HEK293 (cell line): ENCODE data around the gene KHSRP.

ENCODE experiments used
- CTCF ChIA-PET: fragments of 350-600 bp; formaldehyde crosslinking; extraction: SDS; loops from one replicate; lab custom pipeline; 2021; ENCODE audit warnings: antibody characterized with exemption; lab: Yijun Ruan, JAX
- POLR2A ChIA-PET: fragments of 300-600 bp; formaldehyde crosslinking; extraction: SDS; loops from one replicate; lab custom pipeline; 2020; ENCODE audit warnings: antibody characterized with exemption, inconsistent platforms; lab: Yijun Ruan, JAX
- H3K27ac ChIP-seq: fragments of 200-500 bp; sonication (Bioruptor generic); 2 replicates; pipeline ENCODE4 v1.5.1; 2014; ENCODE audit warnings: low read depth, low read length, control low read depth, inconsistent platforms; ENCODE audit errors: extremely low read depth
- H3K36me3 ChIP-seq, 2 experiments: fragments of 200-500 bp in 1 of 2; sonication (Bioruptor generic) in 1 of 2; 1 replicate in 1 of 2; 2 replicates in 1 of 2; pipeline ENCODE4 v1.5.1; 2014 to 2017; ENCODE audit warnings: inconsistent platforms in 2 of 2, low read length in 2 of 2; ENCODE audit not compliant: control insufficient read depth in 2 of 2, insufficient read depth in 1 of 2
- H3K4me1 ChIP-seq: fragments of 200-500 bp; sonication (Bioruptor generic); 2 replicates; pipeline ENCODE4 v1.5.1; 2014; ENCODE audit warnings: mild to moderate bottlenecking, low read length, inconsistent platforms; ENCODE audit not compliant: control insufficient read depth, insufficient read depth
- H3K4me3 ChIP-seq: 2 replicates; pipeline ENCODE4 v1.5.1; 2011; ENCODE audit warnings: low read depth, mild to moderate bottlenecking, control low read depth, low read length, moderate library complexity
- H3K9me3 ChIP-seq: fragments of 200-500 bp; sonication (Bioruptor generic); 2 replicates; pipeline ENCODE4 v1.5.1; 2014; ENCODE audit warnings: low read depth, low read length, inconsistent platforms; ENCODE audit not compliant: control insufficient read depth, insufficient read depth
- EGR2 ChIP-seq: fragments of 450-650 bp; formaldehyde crosslinking; IDR thresholded peaks from 2 replicates; pipeline ENCODE4 v1.5.1; 2016; ENCODE audit warnings: low read depth, missing biosample characterization, missing genetic modification characterization
- GFI1B ChIP-seq: fragments of 450-650 bp; formaldehyde crosslinking; IDR thresholded peaks from 2 replicates; pipeline ENCODE4 v1.5.1; 2016; ENCODE audit warnings: missing biosample characterization, missing genetic modification characterization
- GLI4 ChIP-seq: fragments of 450-650 bp; formaldehyde crosslinking; IDR thresholded peaks from 2 replicates; pipeline ENCODE4 v1.5.1; 2016; ENCODE audit warnings: missing biosample characterization, missing genetic modification characterization
- KLF8 ChIP-seq: fragments of 450-650 bp; formaldehyde crosslinking; IDR thresholded peaks from 2 replicates; pipeline ENCODE4 v1.5.1; 2016; ENCODE audit warnings: missing biosample characterization, missing genetic modification characterization
- MYNN ChIP-seq: fragments of 450-650 bp; formaldehyde crosslinking; IDR thresholded peaks from 2 replicates; pipeline ENCODE4 v1.5.1; 2016; ENCODE audit warnings: missing biosample characterization, missing genetic modification characterization, borderline replicate concordance
- OSR2 ChIP-seq: fragments of 450-650 bp; formaldehyde crosslinking; IDR thresholded peaks from 2 replicates; pipeline ENCODE4 v1.5.1; 2016; ENCODE audit warnings: missing biosample characterization, missing genetic modification characterization
- ZBTB8A ChIP-seq: fragments of 450-650 bp; formaldehyde crosslinking; IDR thresholded peaks from 2 replicates; pipeline ENCODE4 v1.5.1; 2016; ENCODE audit warnings: missing biosample characterization, missing genetic modification characterization
- ZNF239 ChIP-seq: fragments of 450-650 bp; formaldehyde crosslinking; IDR thresholded peaks from 2 replicates; pipeline ENCODE4 v1.5.1; 2016; ENCODE audit warnings: missing biosample characterization, missing genetic modification characterization
- ZNF324 ChIP-seq: fragments of 450-650 bp; formaldehyde crosslinking; IDR thresholded peaks from 2 replicates; pipeline ENCODE4 v1.5.1; 2016; ENCODE audit warnings: missing biosample characterization, missing genetic modification characterization
- ZNF555 ChIP-seq: fragments of 450-650 bp; formaldehyde crosslinking; conservative IDR thresholded peaks from 2 replicates; pipeline ENCODE4 v1.5.1; 2017; ENCODE audit warnings: missing biosample characterization, mild to moderate bottlenecking, missing genetic modification characterization, inconsistent platforms
- ZNF596 ChIP-seq: fragments of 450-650 bp; IDR thresholded peaks from 2 replicates; pipeline ENCODE4 v1.5.0; 2018; ENCODE audit warnings: missing biosample characterization, mild to moderate bottlenecking, missing genetic modification characterization, moderate library complexity
- ZNF747 ChIP-seq: fragments of 450-650 bp; formaldehyde crosslinking; IDR thresholded peaks from 2 replicates; pipeline ENCODE4 v1.5.1; 2016; ENCODE audit warnings: missing biosample characterization, missing genetic modification characterization
- ZNF791 ChIP-seq: fragments of 450-650 bp; formaldehyde crosslinking; IDR thresholded peaks from 2 replicates; pipeline ENCODE4 v1.5.1; 2016; ENCODE audit warnings: missing biosample characterization, missing genetic modification characterization
- TF ChIP-seq, protein P1 (sequence below): fragments of 450-650 bp; formaldehyde crosslinking; IDR thresholded peaks from 2 replicates; pipeline ENCODE4 v1.5.1; 2016; ENCODE audit warnings: missing biosample characterization, missing genetic modification characterization
- TF ChIP-seq, protein P2 (sequence below): fragments of 450-650 bp; formaldehyde crosslinking; IDR thresholded peaks from 2 replicates; pipeline ENCODE4 v1.5.1; 2016; ENCODE audit warnings: missing biosample characterization, missing genetic modification characterization
- TF ChIP-seq, protein P3 (sequence below): fragments of 450-650 bp; formaldehyde crosslinking; IDR thresholded peaks from 2 replicates; pipeline ENCODE4 v1.5.1; 2016; ENCODE audit warnings: missing biosample characterization, missing genetic modification characterization
- TF ChIP-seq, protein P4 (sequence below): fragments of 450-650 bp; formaldehyde crosslinking; IDR thresholded peaks from 2 replicates; pipeline ENCODE4 v1.5.1; 2017; ENCODE audit warnings: missing biosample characterization, mild to moderate bottlenecking, missing genetic modification characterization, moderate library complexity
- TF ChIP-seq, protein P5 (sequence below): fragments of 450-650 bp; formaldehyde crosslinking; IDR thresholded peaks from 2 replicates; pipeline ENCODE4 v1.5.1; 2016; ENCODE audit warnings: missing biosample characterization, missing genetic modification characterization, borderline replicate concordance

The KHSRP gene

DNA sequence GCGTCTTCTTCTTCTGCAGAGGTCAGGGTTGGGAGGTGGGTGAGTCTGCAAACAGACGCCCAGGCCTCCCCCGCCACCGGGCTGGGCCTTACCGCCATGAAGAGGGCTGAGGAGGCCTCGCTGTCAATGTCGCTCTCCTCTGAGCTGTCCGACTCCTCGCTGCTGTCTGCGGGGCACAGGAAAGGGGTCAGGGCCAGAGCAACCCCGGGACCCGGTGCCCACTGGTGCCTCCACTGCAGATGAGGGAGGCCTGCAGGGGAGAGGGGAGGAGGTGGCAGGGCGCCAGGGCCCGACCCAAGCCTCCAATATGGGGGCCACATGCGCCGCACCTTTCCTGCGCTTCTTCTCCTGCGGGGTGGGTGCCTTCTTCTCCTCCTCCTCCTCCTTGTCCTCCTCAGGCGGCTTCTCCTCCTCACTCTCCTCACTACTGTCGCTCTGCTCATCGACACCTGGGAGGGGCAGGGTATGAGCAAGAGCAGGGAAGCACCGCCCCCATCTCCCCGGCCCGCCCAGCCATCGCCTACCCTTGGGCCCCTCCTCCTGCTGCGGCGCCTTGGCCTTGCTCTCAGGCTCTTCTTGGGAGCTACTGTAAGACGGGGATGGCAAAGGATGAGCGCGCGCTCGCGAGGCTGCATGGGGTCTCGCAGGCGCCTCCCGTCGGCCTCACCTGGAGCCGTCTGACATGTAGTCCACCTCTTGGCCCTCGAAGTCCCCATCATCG, 43.4 kb downstream of the KHSRP start (continued):
- TF ChIP-seq, protein P1, sequence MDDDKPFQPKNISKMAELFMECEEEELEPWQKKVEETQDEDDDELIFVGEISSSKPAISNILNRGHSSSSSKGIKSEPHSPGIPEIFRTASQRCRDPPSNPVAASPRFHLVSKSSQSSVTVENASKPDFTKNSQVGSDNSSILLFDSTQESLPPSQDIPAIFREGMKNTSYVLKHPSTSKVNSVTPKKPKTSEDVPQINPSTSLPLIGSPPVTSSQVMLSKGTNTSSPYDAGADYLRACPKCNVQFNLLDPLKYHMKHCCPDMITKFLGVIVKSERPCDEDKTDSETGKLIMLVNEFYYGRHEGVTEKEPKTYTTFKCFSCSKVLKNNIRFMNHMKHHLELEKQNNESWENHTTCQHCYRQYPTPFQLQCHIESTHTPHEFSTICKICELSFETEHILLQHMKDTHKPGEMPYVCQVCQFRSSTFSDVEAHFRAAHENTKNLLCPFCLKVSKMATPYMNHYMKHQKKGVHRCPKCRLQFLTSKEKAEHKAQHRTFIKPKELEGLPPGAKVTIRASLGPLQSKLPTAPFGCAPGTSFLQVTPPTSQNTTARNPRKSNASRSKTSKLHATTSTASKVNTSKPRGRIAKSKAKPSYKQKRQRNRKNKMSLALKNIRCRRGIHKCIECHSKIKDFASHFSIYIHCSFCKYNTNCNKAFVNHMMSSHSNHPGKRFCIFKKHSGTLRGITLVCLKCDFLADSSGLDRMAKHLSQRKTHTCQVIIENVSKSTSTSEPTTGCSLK (tag by site-specific recombination) = no peak
- TF ChIP-seq ZNF555 (no peak), EGR2 (tag by site-specific recombination) (no peak), MYNN (tag by site-specific recombination) (no peak), ZNF791 (tag by site-specific recombination) (no peak), ZBTB8A (tag by site-specific recombination) (no peak)
- TF ChIP-seq, protein P2, sequence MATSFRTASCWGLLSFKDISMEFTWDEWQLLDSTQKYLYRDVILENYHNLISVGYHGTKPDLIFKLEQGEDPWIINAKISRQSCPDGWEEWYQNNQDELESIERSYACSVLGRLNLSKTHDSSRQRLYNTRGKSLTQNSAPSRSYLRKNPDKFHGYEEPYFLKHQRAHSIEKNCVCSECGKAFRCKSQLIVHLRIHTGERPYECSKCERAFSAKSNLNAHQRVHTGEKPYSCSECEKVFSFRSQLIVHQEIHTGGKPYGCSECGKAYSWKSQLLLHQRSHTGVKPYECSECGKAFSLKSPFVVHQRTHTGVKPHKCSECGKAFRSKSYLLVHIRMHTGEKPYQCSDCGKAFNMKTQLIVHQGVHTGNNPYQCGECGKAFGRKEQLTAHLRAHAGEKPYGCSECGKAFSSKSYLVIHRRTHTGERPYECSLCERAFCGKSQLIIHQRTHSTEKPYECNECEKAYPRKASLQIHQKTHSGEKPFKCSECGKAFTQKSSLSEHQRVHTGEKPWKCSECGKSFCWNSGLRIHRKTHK (tag by site-specific recombination) = no peak
- TF ChIP-seq, protein P3, sequence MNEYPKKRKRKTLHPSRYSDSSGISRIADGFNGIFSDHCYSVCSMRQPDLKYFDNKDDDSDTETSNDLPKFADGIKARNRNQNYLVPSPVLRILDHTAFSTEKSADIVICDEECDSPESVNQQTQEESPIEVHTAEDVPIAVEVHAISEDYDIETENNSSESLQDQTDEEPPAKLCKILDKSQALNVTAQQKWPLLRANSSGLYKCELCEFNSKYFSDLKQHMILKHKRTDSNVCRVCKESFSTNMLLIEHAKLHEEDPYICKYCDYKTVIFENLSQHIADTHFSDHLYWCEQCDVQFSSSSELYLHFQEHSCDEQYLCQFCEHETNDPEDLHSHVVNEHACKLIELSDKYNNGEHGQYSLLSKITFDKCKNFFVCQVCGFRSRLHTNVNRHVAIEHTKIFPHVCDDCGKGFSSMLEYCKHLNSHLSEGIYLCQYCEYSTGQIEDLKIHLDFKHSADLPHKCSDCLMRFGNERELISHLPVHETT (tag by site-specific recombination) = no peak

DNA sequence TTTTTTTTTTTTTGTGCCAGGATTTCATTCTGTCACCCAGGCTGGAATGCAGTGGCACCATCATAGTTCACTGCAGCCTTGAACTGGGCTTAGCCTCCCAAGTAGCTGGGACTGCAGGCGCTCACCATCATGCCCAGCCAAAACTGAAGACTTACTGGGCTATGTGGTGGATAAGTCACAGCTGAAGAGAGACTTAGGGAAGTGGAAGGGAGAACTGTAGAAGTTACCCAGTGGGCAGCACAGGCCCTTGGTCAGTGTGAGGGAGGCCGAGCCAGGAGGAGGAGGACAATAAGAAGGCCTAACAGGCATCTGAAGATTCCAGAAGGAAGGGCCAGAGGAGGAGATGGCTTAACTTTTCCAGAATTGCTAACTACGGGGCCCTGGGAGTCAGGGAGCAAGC, 44.9 kb downstream of the KHSRP start:
- POLR2A ChIA-PET = no interaction called here
- H3K27ac ChIP-seq = no peak overlapping the region
- no peaks in the 10 kb centered on the region for H3K4me1 ChIP-seq
- CTCF ChIA-PET = no interaction called here
- TF ChIP-seq GLI4 (tag by site-specific recombination) (no peak), ZNF596 (tag by site-specific recombination) (no peak), ZNF747 (tag by site-specific recombination) (no peak), OSR2 (no peak), GFI1B (tag by site-specific recombination) (no peak), ZNF239 (tag by site-specific recombination) (no peak), KLF8 (no peak), ZNF324 (tag by site-specific recombination) (no peak)
- TF ChIP-seq, protein P4, sequence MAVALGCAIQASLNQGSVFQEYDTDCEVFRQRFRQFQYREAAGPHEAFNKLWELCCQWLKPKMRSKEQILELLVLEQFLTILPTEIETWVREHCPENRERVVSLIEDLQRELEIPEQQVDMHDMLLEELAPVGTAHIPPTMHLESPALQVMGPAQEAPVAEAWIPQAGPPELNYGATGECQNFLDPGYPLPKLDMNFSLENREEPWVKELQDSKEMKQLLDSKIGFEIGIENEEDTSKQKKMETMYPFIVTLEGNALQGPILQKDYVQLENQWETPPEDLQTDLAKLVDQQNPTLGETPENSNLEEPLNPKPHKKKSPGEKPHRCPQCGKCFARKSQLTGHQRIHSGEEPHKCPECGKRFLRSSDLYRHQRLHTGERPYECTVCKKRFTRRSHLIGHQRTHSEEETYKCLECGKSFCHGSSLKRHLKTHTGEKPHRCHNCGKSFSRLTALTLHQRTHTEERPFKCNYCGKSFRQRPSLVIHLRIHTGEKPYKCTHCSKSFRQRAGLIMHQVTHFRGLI (tag by site-specific recombination) = no peak
- TF ChIP-seq, protein P5, sequence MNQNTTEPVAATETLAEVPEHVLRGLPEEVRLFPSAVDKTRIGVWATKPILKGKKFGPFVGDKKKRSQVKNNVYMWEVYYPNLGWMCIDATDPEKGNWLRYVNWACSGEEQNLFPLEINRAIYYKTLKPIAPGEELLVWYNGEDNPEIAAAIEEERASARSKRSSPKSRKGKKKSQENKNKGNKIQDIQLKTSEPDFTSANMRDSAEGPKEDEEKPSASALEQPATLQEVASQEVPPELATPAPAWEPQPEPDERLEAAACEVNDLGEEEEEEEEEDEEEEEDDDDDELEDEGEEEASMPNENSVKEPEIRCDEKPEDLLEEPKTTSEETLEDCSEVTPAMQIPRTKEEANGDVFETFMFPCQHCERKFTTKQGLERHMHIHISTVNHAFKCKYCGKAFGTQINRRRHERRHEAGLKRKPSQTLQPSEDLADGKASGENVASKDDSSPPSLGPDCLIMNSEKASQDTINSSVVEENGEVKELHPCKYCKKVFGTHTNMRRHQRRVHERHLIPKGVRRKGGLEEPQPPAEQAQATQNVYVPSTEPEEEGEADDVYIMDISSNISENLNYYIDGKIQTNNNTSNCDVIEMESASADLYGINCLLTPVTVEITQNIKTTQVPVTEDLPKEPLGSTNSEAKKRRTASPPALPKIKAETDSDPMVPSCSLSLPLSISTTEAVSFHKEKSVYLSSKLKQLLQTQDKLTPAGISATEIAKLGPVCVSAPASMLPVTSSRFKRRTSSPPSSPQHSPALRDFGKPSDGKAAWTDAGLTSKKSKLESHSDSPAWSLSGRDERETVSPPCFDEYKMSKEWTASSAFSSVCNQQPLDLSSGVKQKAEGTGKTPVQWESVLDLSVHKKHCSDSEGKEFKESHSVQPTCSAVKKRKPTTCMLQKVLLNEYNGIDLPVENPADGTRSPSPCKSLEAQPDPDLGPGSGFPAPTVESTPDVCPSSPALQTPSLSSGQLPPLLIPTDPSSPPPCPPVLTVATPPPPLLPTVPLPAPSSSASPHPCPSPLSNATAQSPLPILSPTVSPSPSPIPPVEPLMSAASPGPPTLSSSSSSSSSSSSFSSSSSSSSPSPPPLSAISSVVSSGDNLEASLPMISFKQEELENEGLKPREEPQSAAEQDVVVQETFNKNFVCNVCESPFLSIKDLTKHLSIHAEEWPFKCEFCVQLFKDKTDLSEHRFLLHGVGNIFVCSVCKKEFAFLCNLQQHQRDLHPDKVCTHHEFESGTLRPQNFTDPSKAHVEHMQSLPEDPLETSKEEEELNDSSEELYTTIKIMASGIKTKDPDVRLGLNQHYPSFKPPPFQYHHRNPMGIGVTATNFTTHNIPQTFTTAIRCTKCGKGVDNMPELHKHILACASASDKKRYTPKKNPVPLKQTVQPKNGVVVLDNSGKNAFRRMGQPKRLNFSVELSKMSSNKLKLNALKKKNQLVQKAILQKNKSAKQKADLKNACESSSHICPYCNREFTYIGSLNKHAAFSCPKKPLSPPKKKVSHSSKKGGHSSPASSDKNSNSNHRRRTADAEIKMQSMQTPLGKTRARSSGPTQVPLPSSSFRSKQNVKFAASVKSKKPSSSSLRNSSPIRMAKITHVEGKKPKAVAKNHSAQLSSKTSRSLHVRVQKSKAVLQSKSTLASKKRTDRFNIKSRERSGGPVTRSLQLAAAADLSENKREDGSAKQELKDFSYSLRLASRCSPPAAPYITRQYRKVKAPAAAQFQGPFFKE (tag by site-specific recombination) = no peak
- no peak overlapping the region for H3K4me3 ChIP-seq
- H3K36me3 ChIP-seq = peaks cover 33 to 55% of the 10 kb centered on the region in 2 experiments
- no peaks in the 10 kb centered on the region for H3K9me3 ChIP-seq
